Spinal cord (tissue), 10 donors: ENCODE data around the gene SNRPD2. TPM values are rescaled to one million over a fixed set of nuclear protein-coding genes. Genes with fewer than 3 reads are reported as not detected.
"Not testable (repeated sequence)": the region's sequence is repeated elsewhere in the genome, so short reads cannot be mapped to it uniquely, and the experiment has no call there.

Experiments
- DNase-seq, 6 donors: peaks; one replicate each; pipeline versions ENCODE4 v3.0.0 to v3.0.0-alpha.2; 2013 to 2015; ENCODE audit warnings: low spot score in 6 of 6, low read depth in 4 of 6
- H3K27ac ChIP-seq: one replicate; pipeline ENCODE4 v1.5.1; 2013; ENCODE audit warnings: low read depth, low read length, control low read depth
- H3K27me3 ChIP-seq: one replicate; pipeline ENCODE4 v1.6.1; 2013; ENCODE audit warnings: low read length; ENCODE audit not compliant: control insufficient read depth, insufficient read depth
- H3K36me3 ChIP-seq: one replicate; pipeline ENCODE4 v1.6.1; 2013; ENCODE audit warnings: low read length; ENCODE audit not compliant: control insufficient read depth, insufficient read depth
- H3K4me1 ChIP-seq: one replicate; pipeline ENCODE4 v1.6.1; 2013; ENCODE audit warnings: low read length; ENCODE audit not compliant: control insufficient read depth, insufficient read depth
- H3K4me3 ChIP-seq: one replicate; pipeline ENCODE4 v1.5.1; 2013; ENCODE audit warnings: low read depth, low read length, control low read depth
- H3K9me3 ChIP-seq: one replicate; pipeline ENCODE4 v1.6.1; 2013; ENCODE audit warnings: low read length; ENCODE audit not compliant: control insufficient read depth, insufficient read depth
- WGBS: methylation state at CpG from one replicate; pipeline ENCODE4 v1.1.5; 2013; ENCODE audit warnings: missing lambda C conversion rate; ENCODE audit not compliant: insufficient coverage; 5-methylcytosine and 5-hydroxymethylcytosine counted together
- polyA plus RNA-seq, 2 donors: library from polyadenylated mRNA; unstranded; fragments of 120-200 nt; gene quantifications; one replicate each; pipeline ENCODE4 v1.2.1, GENCODE V29; 2013; ENCODE audit not compliant: insufficient read length in 2 of 2
- total RNA-seq, 2 donors: library from RNA; depleted of rRNA in 1 of 2; stranded (reverse); fragments of 120-200 nt in 1 of 2; fragments of >200 nt in 1 of 2; gene quantifications; one replicate each; pipeline versions ENCODE4 v1.2.3 to v1.2.4, GENCODE V29; 2013 to 2014
- donor health status: healthy.

SNRPD2 gene
- total and polyA plus RNA-seq, 4 donors = 170 to 393 (median 261) TPM

DNA sequence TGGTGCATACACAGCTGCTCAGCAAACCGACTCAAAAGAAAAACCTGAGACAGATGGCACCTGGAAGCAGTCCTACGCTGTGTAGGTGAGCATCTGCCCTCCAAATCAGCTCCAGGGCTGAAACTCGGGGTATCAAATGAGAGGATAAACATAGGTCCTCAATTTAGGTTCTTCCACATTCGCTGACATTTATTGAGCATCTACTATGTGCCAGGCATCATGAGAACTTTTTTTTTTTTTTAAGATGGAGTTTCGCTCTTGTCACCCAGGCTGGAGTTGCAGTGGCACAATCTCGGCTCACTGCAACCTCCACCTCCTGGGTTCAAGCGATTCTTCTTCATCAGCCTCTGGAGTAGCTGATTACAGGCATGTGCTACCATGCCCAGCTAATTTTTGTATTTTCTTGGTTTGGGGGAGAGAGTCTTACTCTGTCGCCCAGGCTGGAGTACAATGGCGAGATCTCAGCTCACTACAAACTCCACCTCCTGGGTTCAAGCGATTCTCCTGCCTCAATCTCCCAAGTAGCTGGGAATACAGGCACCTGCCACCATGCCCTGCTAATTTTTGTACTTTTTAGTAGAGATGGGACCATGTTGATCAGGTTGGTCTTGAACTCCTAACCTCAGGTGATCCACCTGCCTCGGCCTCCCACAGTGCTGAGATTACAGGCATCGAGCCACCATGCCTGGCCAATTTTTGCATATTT is 14.1 kb upstream of the SNRPD2 start:
- Histone ChIP-seq H3K4me3 (no peak overlapping the region), H3K27me3 (no peaks in the 10 kb centered on the region), H3K4me1 (no peaks in the 10 kb centered on the region), H3K36me3 (peaks cover 55% of the 10 kb centered on the region), H3K9me3 (no peaks in the 10 kb centered on the region), H3K27ac (no peak overlapping the region)
- 94% methylated on average over 6 of the region's 12 CpGs for WGBS
- no peak for DNase-seq

DNA sequence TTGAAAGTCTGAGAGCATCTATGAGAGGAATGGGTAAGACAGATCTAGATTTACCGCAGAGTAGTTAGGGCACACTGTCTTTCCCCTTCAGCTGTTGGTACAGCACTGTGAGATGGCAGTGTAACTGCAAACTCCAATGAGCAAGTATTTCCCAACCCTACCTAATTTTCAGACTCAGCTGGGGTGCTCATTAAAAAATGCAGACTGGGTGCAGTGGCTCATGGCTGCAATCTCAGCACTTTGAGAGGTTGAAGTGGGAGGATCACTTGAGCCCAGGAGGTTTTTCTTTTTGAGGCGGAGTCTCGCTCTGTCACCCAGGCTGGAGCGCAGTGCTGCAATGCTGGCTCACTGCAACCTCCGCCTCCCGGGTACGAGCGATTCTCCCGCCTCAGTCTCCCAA is 13.4 kb upstream of the SNRPD2 start:
- Histone ChIP-seq H3K9me3 (no peaks in the 10 kb centered on the region), H3K4me1 (no peaks in the 10 kb centered on the region), H3K27me3 (no peaks in the 10 kb centered on the region), H3K36me3 (peaks cover 53% of the 10 kb centered on the region), H3K4me3 (no peak overlapping the region), H3K27ac (no peak overlapping the region)
- DNase-seq = no peak
- WGBS = 75% methylated on average over 8 of the region's 9 CpGs

DNA sequence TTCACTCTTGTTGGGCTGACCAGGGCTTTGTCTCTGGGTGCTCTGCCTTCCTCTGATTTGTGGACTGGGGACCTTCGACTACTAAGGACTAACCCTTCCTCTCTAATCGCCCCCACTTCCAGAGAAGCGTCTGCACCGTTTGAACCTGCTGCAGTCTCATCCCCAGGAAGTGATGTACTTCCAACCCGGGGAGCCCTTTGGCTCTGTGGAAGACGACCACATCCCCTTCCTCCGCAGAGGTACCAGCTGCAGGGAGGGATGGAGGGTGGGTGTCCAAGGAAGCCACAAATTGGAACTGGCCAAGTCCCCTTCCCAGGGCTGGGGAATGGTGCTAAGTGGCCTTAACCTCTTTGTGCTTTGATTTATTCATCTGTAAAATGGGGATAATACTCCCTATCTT is 9.9 kb upstream of the SNRPD2 start:
- Histone ChIP-seq H3K9me3 (no peaks in the 10 kb centered on the region), H3K4me1 (no peaks in the 10 kb centered on the region), H3K27ac (no peak overlapping the region), H3K4me3 (no peak overlapping the region), H3K27me3 (no peaks in the 10 kb centered on the region), H3K36me3 (peaks cover 57% of the 10 kb centered on the region)
- no peak for DNase-seq
- 77% methylated on average over 5 of the region's 7 CpGs for whole genome bisulfite sequencing

DNA sequence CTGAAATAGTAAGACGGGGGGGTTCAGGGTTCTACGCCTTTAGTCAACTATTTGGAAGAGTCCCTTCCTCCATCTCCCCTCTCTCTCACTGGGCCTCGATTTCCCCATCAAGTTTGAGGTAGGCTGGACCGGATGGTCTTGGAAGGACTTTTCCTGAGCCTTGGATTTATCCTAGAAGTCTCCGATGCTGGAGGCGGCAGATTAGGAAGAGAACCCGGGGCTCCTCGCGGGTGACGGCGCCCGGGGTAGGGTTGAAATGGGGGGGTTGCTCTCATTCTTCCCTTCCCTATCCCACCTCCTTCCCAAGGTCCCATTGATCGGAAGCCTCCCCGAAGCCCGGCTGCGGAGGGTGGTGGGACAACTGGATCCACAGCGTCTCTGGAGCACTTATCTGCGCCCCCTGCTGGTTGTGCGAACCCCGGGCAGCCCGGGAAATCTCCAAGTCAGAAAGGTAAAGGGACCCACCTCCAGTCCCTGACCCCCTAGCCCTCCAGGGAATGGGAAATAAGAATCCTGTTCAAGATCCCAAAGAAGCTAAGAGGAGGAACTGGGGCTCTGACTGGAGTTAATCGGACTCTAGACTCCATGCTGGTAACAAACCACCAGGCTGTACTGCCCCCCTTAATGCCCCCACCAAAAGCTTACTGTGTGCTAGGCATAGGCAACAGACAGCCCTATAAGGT is 1.5 kb upstream of the SNRPD2 start:
- DNase-seq = peak in 4 of 6 donors; percentile 39 to 83 (median 66)
- no peaks in the 10 kb centered on the region for H3K9me3 ChIP-seq
- H3K4me3 ChIP-seq = peak overlapping the region; percentile 69
- H3K27ac ChIP-seq = peak overlapping the region; percentile 98
- WGBS = 17% methylated on average over 1 of the region's 22 CpGs
- H3K4me1 ChIP-seq = peaks cover 18% of the 10 kb centered on the region
- H3K36me3 ChIP-seq = peaks cover 34% of the 10 kb centered on the region
- H3K27me3 ChIP-seq = no peaks in the 10 kb centered on the region

DNA sequence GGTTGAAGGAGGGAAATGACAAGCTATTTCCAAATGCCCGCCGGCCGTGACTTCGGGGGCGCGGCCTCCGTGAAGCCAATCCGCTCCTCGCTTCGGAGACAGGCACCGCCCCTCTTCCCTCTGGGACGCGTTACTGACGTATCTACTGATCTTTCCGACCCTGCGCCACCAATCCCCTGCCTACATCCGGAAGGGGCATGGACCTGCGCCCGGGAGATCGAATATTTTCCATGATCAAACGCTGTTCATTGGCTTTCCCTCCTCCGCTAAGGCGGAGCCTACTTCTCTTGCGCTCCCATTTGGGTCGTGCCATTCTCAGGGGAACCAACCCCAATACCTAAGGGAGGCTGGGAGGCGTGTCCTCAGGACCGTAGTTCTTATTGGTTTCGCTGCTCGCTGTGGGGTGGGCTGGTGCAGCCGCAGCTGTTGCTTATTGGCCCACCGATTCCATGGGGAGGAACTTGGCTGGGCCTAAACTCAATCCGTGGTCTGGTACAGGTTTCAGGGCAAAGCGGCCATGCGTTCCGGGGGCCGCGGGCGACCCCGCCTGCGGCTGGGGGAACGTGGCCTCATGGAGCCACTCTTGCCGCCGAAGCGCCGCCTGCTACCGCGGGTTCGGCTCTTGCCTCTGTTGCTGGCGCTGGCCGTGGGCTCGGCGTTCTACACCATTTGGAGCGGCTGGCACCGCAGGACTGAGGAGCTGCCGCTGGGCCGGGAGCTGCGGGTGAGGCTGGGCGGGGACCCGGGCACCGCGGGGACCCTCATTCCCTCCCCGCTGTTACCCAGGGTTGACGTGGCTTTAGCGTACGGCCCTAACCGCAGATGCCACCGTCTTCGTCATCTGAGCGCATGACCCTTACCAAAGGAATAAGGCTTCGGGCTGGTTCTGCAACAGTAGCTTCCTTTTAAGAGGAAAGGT is 693 bp upstream of the SNRPD2 start, which contains the start of gene QPCTL:
Gene QPCTL (plus strand): TSS at position 480 of the 919 bp plus-strand sequence. CDS start 38 bp downstream, at position 518.
- Histone ChIP-seq H3K27me3 (no peaks in the 10 kb centered on the region), H3K4me3 (peak within 1 kb of the TSS; percentile 69), H3K36me3 (peaks cover 39% of the 10 kb centered on the region), H3K4me1 (peaks cover 18% of the 10 kb centered on the region), H3K9me3 (no peaks in the 10 kb centered on the region), H3K27ac (peak within 1 kb of the TSS; percentile 98)
- DNase-seq = peak; percentile 97 to 100 (median 99)
- under 1% methylated on average over 68 of the region's 70 CpGs for WGBS

DNA sequence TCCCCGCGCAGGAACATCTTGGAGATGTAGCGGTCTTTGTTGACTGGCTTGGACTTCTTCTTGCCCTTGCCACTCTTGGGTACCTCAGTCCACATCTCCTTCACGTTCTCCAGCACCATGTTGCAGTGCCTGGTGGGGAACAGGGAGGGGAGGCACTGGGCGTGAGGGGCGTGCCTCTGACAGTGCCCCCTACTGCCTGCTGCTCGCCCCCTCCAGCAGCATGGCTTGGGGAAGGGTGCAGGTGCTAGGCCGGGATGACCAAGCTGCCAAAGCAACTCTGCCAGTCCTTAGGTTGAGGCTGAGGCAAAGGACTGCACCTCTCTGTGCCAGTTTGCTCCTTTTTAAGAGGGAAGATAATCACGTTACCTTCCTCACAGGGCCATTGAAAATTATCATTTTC is 4.2 kb downstream of the SNRPD2 start:
- H3K4me3 ChIP-seq = no peak overlapping the region
- no peaks in the 10 kb centered on the region for H3K27me3 ChIP-seq
- no peaks in the 10 kb centered on the region for H3K9me3 ChIP-seq
- peaks cover 57% of the 10 kb centered on the region for H3K36me3 ChIP-seq
- 94% methylated on average over 8 of the region's 9 CpGs for WGBS
- no peak overlapping the region for H3K27ac ChIP-seq
- H3K4me1 ChIP-seq = peaks cover 7% of the 10 kb centered on the region
- DNase-seq = no peak

DNA sequence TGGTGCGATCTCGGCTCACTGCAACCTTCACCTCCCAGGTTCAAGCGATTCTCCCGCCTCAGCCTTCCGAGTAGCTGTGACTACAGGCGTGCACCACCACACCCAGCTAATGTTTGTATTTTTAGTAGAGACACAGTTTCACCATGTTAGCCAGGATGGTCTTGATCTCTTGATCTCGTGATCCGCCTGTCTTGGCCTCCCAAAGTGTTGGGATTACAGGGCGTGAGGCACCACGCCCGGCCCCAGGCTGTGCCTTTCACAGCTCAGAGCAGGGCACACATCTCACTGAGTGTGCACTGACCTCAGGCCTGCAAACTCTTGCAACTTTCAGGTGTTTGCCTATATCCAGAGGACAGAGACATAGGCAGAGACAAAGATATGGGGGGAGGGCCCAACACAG is 6.7 kb downstream of the SNRPD2 start:
- H3K4me3 ChIP-seq, DNase-seq, H3K9me3 ChIP-seq, H3K27me3 ChIP-seq, H3K27ac ChIP-seq: not testable (repeated sequence)
- 83% methylated on average over 5 of the region's 11 CpGs for WGBS
- peaks cover 13% of the 10 kb centered on the region for H3K4me1 ChIP-seq
- H3K36me3 ChIP-seq = peaks cover 57% of the 10 kb centered on the region

DNA sequence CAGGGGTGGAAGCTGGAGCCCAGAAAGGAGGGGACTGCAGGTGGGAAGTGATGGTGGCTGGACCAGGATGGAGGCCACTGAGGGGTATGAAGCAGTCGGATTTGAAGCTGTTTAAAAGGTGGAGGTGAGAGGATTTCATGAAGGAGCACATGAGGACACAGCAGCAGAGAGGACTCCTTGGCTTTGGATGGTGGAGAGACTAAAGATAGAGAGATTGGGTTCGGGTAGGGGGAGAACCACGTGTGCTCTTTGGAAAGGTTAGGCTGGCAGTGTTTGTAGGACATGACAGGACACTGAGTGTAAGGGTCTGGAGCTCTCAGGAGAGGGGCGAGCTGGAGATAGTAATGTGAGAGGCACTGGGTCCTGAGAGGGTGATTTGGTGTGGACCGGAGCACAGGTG is 8.8 kb downstream of the SNRPD2 start:
- peaks cover 10% of the 10 kb centered on the region for H3K27me3 ChIP-seq
- peaks cover 46% of the 10 kb centered on the region for H3K36me3 ChIP-seq
- no peak for DNase-seq
- H3K27ac ChIP-seq = no peak overlapping the region
- 85% methylated on average over 5 of the region's 5 CpGs for WGBS
- H3K9me3 ChIP-seq = no peaks in the 10 kb centered on the region
- no peak overlapping the region for H3K4me3 ChIP-seq
- peaks cover 17% of the 10 kb centered on the region for H3K4me1 ChIP-seq

DNA sequence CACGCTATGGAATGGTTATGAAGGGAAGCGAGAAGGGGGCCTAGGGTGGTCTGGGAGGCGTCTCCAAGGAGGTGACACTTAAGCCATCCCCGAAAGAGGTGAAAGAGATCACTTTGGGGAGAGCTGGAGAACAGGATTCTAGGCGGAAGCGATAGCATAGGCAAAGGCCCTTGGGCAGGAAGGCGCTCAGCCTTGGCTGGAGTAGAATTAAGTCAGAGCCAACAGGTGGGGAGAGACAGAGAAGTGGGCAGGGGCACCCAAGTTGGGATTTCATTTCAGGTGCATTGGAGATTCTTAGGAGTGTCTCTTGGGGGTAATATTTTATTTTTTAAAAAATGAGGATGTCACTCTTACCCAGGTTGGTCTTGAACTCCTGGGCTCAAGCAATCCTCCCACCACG is 9.6 kb downstream of the SNRPD2 start:
- Histone ChIP-seq H3K4me3 (no peak overlapping the region), H3K27ac (no peak overlapping the region), H3K27me3 (peaks cover 18% of the 10 kb centered on the region), H3K9me3 (no peaks in the 10 kb centered on the region), H3K4me1 (peaks cover 24% of the 10 kb centered on the region), H3K36me3 (peaks cover 38% of the 10 kb centered on the region)
- DNase-seq = no peak
- WGBS = 64% methylated on average over 7 of the region's 8 CpGs
